Erythroblast (primary cell): ENCODE measurements around the gene CWC15.

Source experiments
- DNase-seq, 2 experiments: peaks; one replicate each; lab custom pipeline; 2025; lab: John Stamatoyannopoulos, UW
- GATA1 ChIP-seq: IDR thresholded peaks from 2 replicates; pipeline ENCODE4 v1.6.1; 2011; ENCODE audit warnings: low read depth, mild to moderate bottlenecking, control low read depth, low read length, moderate library complexity
- POLR2A ChIP-seq: IDR thresholded peaks from 2 replicates; pipeline ENCODE4 v1.6.1; 2011; ENCODE audit warnings: mild to moderate bottlenecking, low read length

The CWC15 gene

DNA sequence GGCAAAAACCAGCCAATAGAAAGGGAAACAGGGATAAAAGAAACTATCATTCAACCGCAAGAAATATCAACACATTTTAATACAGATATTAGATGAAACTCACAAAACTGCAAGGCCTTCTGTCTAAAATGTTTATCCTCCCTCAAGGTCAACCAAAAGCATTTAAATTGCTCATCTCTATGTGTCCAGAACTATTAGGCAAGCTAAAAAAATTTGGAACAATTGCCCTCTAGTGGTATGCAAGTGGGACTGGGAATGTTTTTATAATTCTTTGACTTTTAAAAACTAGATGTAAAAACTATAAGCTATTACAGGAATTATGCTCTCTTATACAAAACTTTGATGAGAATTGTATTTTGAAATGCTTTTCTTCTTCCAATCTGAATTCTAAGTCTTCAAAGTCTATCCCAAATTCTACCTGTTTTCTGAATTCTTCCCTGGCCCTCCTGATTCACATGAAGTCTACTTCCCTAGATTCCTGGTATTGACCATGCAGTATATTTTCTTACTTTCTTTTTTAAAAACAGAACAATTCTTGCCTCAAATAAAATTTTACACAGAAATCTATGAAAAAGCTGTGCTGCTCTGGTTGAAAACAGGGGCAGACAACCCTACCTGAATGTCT, 4.9 kb downstream of the CWC15 start:
- TF ChIP-seq GATA1 (no peak), POLR2A (no peak)
- peak; percentile 3 to 20 for DNase-seq

- TF ChIP-seq POLR2A, result no peak
- no peak for TF ChIP-seq GATA1
- DNase-seq, result no peak
Observed at GRCh38 chr11:94964934-94965333, 8.4 kb downstream of the CWC15 start.

DNA sequence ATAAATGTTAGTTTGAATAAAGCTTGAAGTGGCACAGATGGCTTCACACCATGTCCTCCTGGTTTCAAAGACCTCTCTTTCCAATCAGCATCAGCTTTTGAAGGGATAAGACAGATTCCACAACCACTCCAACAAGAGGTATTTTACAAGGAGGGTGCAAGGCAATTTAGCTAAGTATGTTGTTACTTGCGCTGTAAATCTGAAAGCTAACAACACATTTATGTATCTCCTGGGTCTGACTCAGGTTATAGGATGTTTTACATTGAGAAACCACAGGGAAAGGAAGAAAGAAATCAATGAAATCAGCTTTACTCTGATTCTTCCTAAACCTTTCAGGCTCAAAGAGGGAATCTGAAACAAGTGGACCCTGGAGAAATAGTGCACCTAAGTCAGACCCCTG, 12.1 kb downstream of the CWC15 start:
- TF ChIP-seq GATA1, result no peak
- no peak for TF ChIP-seq POLR2A
- no peak for DNase-seq

DNA sequence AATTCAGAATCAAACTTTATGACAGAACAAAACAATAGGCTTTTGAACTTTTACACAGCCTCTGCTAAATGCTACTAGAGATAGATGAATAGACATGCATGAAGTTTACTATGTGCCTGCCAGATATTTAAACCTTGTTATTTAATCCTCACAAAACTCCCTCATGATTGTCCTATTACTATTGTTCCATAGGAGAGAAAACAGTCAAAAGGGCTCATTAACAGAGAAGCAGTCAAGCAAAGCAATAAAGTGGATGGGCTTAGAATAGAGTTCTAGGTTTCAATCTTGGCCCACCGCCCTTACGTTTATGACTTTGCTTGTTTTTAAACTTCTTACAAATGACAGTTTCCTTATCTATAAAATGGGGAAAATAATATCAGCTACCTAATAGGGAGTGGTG, 12.9 kb downstream of the CWC15 start:
- DNase-seq, result no peak
- no peak for TF ChIP-seq GATA1
- no peak for TF ChIP-seq POLR2A

GRCh38 chr11:94959179-94959578, 14.2 kb downstream of the CWC15 start:
- DNase-seq, result no peak
- no peak for TF ChIP-seq POLR2A
- no peak for TF ChIP-seq GATA1

DNA sequence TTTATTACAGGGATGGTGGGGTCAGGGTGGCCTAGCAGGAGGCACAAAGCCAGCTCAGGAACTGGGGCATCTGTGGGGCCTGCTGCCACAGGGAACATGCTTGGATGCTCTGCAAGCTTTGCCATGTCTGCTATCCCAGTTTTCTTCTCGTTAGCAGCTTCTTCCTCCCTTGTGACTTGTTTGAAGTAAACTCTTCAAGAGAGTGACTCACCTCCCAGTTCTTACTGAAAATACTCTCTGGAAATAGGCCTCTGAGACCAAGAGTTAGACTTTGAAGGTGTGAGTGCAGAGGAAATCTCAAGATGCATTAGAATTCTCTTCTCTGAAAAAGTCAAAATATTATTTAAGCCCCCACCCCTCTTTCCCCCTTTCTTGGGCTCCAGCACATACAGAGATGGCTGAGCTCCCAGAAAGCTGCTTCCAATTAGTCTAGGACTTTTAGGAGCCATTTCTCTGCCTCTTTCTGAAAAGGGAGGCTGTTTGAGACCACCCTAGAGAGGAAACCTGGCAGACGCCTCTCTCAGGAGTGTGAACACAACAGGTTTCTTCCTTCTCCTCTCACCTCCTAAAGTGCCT, 15.1 kb downstream of the CWC15 start:
- TF ChIP-seq POLR2A, result no peak
- no peak for TF ChIP-seq GATA1
- DNase-seq, result no peak

GRCh38 chr11:94956963-94957362, 16.4 kb downstream of the CWC15 start:
- no peak for DNase-seq
- TF ChIP-seq GATA1 (no peak), POLR2A (no peak)

DNA sequence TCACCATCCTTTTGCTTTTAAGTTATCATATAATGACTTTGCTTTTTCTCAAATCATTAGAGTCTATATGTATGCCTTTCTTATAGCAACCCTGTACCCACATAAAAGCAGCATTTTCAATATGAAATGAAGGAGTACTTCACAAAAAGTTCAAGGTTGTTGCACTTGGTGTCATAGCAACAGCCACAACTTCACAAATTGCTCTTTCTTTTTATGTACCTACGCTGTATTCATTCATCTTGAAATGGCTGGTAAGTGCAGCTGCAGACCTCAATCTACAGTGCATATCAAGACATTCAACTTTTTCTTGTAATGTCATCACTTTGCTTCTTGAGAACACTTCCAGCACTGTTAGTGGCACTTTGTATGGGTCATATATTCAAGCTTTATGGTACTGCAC, 18.6 kb downstream of the CWC15 start:
- no peak for TF ChIP-seq GATA1
- no peak for TF ChIP-seq POLR2A
- DNase-seq, result no peak

DNA sequence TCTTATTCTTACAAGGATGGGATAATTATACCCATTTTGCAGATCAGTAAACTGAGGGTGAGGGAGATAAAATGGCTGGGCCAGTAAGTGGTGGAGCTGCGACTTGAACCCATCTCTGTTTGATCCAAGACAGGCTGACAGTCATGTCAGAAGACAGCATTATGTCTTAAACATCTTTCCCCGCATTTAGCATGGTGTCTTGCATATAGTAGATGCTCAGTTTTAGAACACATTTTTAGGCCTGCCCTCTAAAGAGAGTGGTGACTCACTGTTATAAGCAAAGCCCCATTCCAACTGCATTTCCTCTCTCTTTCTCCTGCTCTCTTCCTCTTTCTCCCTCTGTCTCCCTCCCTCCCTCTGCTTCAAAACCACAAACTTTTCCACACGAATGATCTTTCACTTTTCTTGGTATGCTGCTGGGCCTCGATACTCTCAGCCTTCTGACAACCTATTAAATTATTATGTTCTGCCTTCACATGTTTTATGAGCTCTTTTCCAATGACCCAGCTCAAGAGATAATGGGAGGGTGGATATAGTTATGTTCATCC, 25.2 kb downstream of the CWC15 start:
- TF ChIP-seq POLR2A, result no peak
- TF ChIP-seq GATA1, result no peak
- no peak for DNase-seq

DNA sequence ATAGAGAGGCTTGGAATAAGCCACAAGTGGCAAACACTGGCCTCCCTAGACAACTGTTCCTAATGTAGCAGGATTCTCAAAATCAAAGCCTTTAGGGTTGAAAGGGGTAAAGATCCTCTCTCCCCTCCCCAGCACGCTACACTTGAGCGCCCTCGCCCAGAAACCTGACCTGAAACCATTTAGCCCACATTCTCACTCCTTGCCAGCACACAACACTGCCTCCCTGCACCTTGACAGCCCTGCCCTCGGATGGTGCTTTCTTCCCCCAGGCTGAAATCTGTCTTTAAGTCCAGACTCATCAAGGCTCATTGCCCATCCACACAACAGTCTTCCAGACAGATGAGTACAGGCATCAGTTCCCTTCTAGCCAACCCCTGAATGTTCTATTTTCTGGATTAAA, 26.5 kb downstream of the CWC15 start:
- DNase-seq, result no peak
- TF ChIP-seq POLR2A (no peak), GATA1 (no peak)

- DNase-seq, result no peak
Observed at GRCh38 chr11:94941131-94941530, 32.2 kb downstream of the CWC15 start.

GRCh38 chr11:94939346-94939745, 34.0 kb downstream of the CWC15 start:
- DNase-seq, result no peak
- TF ChIP-seq POLR2A (no peak), GATA1 (no peak)

More at GRCh38 chr11:94941131-94941530, 32.2 kb downstream of the CWC15 start:
- TF ChIP-seq POLR2A (no peak), GATA1 (no peak)

DNA sequence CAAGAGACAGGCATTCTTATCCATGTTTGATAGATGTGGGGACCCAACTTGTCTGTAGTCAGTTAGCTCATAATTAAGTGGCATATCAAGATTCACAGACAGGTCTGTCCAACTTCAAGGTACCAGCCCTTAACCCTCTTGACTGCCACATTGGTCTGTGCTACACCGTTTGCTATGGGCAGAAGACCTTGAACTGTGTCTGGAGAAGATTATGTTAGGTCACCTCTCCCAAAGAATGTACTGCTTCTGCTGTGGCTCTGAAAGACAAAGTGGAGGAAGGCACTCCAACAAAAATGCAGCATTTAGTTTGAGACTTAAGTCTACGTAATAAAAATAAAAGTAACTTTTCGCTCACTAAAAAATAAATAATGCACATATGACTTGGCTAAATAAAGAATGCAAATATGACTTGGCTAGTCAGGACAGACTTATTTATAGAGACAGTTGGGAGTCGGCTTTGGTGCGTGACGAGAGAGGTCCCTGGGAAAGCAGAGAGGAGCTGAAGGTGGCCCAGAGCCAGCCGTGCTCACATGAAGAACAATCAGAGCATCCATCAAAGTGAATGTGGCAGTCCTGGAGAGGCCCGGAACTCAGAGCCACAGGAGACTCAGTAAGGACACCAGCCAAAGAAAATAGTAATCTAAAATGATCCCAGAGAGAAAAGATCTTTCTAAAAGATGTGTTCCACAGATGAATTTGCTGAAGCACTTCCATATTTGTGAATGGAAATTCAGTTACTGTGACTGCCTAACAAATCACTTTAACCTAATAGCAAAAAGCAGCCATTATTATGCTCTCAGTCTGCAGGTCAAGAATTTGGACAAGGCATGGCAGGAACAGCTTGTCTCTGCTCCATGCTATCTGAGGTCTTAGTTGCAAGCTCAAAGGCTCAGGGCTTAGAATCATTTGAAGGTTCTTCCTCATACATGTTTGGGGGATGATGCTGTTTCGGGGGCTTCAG, 35.0 kb downstream of the CWC15 start:
- TF ChIP-seq GATA1, result no peak
- no peak for TF ChIP-seq POLR2A
- no peak for DNase-seq

GRCh38 chr11:94934846-94935245, 38.5 kb downstream of the CWC15 start:
- DNase-seq, result no peak
- TF ChIP-seq POLR2A (no peak), GATA1 (no peak)
